Measurements from ENCODE around the gene FAM3B. TPM values are rescaled to one million over a fixed set of nuclear protein-coding genes. Genes with fewer than 3 reads are reported as not detected.

FAM3B gene
- total and polyA plus RNA-seq, 9 of the 15 experiments (the other 6 are each of a cell fraction or from before 2014, with no cell fraction given), result 0.04 to 0.18 (median 0.12) TPM; not detected in 5

GRCh38 chr21:41367301-41367944, 50.8 kb downstream of the FAM3B start:
- ATAC-seq, result no peak
- Histone ChIP-seq H3K4me1 (replicated peaks in 1 of 2; ENCODE audit: control insufficient read depth in 2 of 2, insufficient read depth in 2 of 2, low read length in 2 of 2) (no peaks in the 10 kb centered on the region), H3K27ac (ENCODE audit: extremely low read depth, low read depth, low read length) (no peak overlapping the region), H3K79me2 (ENCODE audit: control insufficient read depth, insufficient read depth, low read length) (no peaks in the 10 kb centered on the region), H2AFZ (ENCODE audit: low read depth, low read length) (no peak overlapping the region), H3K27me3 (ENCODE audit: control insufficient read depth in 2 of 2, insufficient read depth in 2 of 2, low read length in 2 of 2) (peaks cover 28 to 63% of the 10 kb centered on the region in 2 experiments; a peak in 4 of 5 replicates), H4K20me1 (replicated peaks; ENCODE audit: control insufficient read depth, insufficient read depth, low read length) (no peaks in the 10 kb centered on the region), H3K9me3 (replicated peaks; ENCODE audit: control insufficient read depth, insufficient read depth, low read depth, low read length) (no peaks in the 10 kb centered on the region), H3K9ac (ENCODE audit: insufficient read depth in 1 of 2, low read depth in 2 of 2, low read length in 2 of 2) (no peak overlapping the region), H3K9me1 (ENCODE audit: control insufficient read depth, insufficient read depth, low read length) (no peaks in the 10 kb centered on the region), H3K36me3 (ENCODE audit: control insufficient read depth, insufficient read depth, low read length) (no peaks in the 10 kb centered on the region), H3K4me3 (no peak overlapping the region), H3K4me2 (ENCODE audit: insufficient read depth, low read length) (no peak overlapping the region)
- intact Hi-C loops (cut with micrococcal nuclease), result no loop called here
- FAIRE-seq, result no peak
- TF ChIP-seq BRD4 (IDR thresholded peaks at IDR 0.05) (no peak), ZNF165 (CRISPR knock-in tag; IDR thresholded peaks at IDR 0.05; ENCODE audit: borderline replicate concordance) (no peak), PHB (CRISPR knock-in tag; IDR thresholded peaks at IDR 0.05) (no peak), TFAM (CRISPR knock-in tag; conservative IDR thresholded peaks at IDR 0.05) (no peak), HBP1 (CRISPR knock-in tag; IDR thresholded peaks at IDR 0.05) (no peak), PTBP1 (IDR thresholded peaks at IDR 0.05; ENCODE audit: low read depth, low read length) (no peak)
- BruUV-seq (replicated peaks), result no TSS peak
- no peak for DNase-seq (ENCODE audit: extremely low read depth in 1 of 4, low spot score in 3 of 4)
- 4% methylated on average over 9 of the region's 9 CpGs for WGBS (ENCODE audit: insufficient coverage, low coverage, missing lambda C conversion rate)
- ChIA-PET POLR2A (no interaction called here), CTCF (ENCODE audit: low intra/inter-chr PET ratio) (no interaction called here)
- in situ Hi-C loops (cut with MboI), result no loop called here
